HG03025 (cell line): Measurements from ENCODE around the gene BIVM.

Experiments used
- ATAC-seq: cut with Tn5 transposase; IDR thresholded peaks from one replicate; pipeline ENCODE4 v1.9.1; 2021; ENCODE audit warnings: mild to moderate bottlenecking, moderate library complexity; ENCODE audit not compliant: unreplicated experiment, low FRiP score

BIVM gene

DNA sequence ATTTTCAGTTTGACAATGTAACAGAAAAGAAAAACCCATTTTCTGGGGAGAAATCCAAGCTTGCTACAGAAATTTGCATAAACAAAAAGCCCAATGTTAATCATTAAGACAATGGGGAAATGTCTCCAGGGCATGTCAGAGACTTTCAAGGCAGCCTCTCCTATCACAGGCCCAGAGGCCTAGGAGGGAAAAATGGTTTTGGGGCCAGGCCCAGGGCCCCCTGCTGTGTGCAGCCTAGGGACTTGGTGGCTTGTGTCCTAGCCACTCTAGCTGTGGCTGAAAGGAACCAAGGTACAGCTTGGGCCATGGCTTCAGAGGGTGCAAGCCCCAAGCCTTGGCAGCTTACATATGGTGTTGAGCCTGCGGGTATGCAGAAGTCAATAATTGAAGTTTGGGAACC, 17.3 kb upstream of the BIVM start:
- ATAC-seq, result no peak

DNA sequence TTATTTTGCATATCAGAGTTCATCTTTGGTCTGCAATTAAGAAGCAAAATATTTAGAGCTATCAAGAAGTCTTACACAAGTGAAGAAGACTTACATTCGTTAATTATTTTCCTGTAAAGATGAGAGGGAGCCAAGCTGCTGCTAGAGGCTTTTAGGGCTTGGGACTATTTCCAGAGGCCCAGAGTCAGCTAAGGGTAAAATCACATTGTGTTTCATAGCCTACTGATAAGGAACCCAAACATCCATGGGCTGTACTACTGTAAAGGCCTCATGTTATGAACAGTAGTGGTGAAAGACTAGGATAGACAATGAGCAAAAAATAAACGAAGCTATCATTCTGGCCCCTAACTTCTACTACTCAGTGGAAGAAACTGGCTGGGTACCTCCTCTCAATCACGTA, 14.4 kb upstream of the BIVM start:
- ATAC-seq, result no peak

DNA sequence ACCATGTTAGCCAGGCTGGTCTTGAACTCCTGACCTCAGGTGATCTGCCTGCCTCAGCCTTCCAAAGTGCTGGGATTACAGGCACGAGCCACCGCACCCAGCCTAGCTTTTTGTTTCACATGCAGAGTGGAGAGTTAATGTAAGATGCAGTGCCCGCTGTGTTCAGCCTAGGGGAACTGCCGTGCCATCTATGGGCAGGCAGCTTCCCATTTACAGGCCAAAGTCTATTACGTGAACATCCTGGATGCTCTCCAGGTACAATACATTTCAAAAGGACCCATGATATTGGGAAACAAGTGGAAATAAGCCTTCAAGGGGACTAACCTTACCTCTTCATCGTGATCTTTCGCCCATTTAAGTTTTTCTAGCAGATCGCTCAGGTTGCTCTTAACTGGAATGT, 10.2 kb upstream of the BIVM start:
- ATAC-seq, result no peak

DNA sequence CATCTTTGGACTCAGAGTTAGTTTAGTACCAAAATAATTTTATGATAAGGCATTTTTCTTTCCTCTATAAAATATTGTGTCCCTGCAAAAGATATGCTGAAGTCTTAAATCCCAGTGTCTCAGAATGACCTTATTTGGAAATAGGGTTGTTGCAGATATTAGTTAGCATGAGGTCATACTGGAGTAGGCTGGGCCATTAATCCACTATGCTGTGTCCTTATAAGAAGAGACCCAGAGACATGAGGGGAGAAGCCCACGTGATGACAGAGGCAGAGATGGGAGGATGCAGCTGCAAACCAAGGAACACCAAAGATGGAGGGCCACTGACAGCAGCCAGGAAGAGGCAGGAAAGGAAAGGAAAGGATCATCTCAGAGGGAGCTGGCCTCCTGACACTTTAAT, 6.5 kb upstream of the BIVM start:
- ATAC-seq, result no peak

DNA sequence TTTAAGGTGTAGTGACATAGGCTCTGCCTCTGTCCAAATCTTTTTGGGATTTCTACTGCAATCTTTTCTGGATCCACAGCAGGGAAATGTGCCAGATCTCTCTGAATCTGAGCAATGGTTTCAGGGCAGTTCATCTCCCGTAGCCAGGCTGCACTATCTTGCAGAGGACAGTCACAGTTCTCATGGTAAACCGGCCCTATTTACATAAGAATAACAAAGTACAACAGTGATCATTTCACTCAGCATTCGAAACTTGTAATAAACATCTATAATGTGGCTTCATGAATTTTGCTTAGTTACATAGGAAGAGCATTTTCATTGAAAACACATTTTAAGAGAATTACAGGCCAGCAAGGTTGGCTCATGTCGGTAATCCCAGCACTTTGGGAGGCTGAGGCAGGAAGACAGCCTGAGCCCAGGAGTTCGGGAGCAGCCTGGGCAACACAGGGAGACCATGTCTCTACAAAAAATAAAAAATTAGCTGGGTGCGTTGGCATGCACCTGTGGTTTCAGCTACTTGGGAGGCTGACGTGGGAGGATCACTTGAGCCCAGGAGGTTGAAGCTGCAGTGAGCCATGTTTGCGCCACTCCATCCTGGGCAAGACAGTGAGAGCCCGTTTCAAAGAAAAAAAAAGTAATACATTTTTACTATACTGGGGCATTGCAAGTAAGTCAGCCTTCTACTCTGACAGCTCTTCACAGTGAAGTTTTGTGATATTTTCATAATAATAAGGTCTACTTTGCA, 5.1 kb upstream of the BIVM start:
- no peak for ATAC-seq

- ATAC-seq, result peak; percentile 15
These were observed 666 bp downstream of the BIVM start for GRCh38 chr13:102799426-102800144.

DNA sequence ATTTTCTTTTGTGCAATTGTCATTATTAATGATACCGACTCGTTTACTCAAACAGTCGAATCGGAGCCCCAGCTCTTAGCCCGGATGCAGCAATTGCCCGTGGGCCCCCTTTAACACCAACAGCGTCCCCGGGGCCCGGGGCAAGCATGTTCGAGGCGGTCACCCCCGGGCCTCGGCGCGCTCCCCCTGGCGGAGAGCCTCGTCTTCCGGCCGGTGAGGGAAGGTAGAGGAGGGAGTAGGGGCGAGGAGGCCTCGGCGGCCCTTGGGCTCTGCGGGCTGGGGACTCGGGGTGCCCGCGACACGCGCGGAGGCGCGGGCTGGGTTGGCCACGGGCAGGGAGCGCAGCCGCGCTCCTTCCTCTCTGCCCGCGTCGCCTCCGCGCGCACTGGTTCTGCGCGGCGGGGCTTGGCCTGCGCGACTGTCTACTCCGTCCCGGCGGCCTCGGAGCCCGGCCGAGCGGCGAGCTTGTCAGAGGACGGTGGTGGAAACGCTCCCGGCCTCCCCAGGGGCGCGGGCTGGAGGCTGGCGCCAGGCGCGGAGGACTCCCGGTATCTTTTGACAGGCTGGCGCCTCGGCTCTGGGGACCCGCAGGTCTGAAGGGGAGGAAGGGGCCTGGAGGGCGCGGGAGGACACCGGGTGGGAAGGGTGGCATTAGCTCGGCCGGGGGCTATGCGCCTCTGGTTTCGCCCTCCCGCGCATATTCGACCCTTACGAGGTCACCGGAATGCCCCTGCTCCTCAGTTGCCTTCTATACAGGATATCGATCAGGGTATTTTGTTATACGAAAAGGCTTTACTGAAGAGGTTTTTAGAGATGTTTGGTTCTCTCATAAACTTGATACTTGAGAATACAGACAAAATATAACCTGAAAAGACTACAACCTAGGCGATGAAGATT, 1.5 kb downstream of the BIVM start:
- ATAC-seq, result peak; percentile 74

GRCh38 chr13:102805680-102806079, 6.8 kb downstream of the BIVM start:
- ATAC-seq, result no peak

- no peak for ATAC-seq
These were observed 8.8 kb downstream of the BIVM start for GRCh38 chr13:102807699-102808098.

DNA sequence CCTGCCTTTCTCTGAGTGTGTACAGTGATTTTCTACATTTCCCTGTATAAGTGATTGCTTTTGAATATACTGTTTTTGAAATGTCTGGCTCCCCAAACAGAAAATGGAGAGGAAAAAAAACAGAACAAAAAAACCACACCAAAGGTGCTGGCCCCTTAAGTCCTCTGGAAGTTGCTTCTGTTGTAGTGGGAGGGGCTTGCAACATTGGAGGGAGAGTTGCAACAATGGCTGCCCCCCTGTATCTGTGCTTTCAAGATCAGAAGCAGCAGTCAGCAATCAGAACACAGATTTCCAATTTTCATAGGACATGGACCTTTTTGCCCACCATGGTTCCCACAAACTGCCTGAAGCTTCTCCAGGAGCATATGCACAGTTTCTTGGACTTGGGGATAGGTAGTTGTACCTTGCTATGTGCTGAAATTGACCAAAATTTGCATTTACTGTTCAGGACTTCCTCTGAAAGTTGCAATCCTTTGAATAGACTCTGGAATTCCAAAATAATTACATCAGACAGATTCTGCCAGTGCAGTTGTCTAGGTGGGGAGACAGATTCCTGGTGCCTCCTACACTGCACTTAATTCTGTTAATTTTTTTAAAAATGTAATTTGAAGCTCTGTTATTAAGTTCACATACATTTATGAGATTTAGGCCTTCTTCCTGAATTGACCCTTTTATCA, 13.8 kb downstream of the BIVM start:
- ATAC-seq, result no peak

GRCh38 chr13:102814025-102814607, 15.2 kb downstream of the BIVM start:
- peak; percentile 79 for ATAC-seq

- ATAC-seq, result no peak
These were observed 15.9 kb downstream of the BIVM start for GRCh38 chr13:102814793-102815192.

- no peak for ATAC-seq
These were observed 16.9 kb downstream of the BIVM start for GRCh38 chr13:102815788-102816187.

- ATAC-seq, result no peak
These were observed 17.8 kb downstream of the BIVM start for GRCh38 chr13:102816708-102817107.

- ATAC-seq, result no peak
These were observed 18.3 kb downstream of the BIVM start for GRCh38 chr13:102817241-102817640.

DNA sequence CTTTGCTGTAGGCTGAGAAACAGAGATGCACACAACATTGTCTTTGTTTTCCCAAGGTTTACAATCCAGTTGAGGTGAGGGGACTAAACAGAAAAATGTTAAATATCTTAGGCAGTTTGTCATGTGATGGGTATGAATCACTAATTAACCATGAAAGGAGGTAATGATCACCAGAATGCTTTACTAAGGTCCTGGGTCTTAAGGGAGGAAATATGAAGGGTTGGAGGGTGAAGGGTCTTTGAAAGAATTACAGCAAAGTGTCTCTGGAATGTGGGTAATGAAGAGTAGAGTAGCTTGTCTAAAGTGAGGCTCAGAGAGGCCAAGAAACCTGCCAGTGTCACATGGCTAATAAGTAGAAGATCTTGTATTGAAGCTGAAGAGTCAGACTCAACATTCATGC, 19.0 kb downstream of the BIVM start:
- ATAC-seq, result no peak

DNA sequence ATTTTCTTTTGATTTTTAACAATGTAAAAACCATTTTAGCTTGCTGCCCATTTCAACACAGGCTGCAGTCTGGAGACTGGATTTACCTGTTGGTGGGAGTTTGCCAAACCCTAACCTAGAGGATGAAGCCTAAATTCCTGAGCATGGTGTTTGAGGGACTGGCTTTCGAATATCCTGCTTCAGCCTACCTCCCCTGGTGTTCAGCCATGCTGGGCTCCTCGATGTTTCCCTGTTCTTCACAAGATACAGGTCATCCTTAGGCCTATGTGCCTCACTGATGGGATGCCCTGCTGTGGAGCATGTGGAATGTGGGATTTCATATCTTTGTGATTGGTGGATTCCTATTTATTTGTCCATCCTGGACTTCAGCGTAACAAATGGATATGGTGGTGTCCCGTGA, 26.5 kb downstream of the BIVM start:
- no peak for ATAC-seq

DNA sequence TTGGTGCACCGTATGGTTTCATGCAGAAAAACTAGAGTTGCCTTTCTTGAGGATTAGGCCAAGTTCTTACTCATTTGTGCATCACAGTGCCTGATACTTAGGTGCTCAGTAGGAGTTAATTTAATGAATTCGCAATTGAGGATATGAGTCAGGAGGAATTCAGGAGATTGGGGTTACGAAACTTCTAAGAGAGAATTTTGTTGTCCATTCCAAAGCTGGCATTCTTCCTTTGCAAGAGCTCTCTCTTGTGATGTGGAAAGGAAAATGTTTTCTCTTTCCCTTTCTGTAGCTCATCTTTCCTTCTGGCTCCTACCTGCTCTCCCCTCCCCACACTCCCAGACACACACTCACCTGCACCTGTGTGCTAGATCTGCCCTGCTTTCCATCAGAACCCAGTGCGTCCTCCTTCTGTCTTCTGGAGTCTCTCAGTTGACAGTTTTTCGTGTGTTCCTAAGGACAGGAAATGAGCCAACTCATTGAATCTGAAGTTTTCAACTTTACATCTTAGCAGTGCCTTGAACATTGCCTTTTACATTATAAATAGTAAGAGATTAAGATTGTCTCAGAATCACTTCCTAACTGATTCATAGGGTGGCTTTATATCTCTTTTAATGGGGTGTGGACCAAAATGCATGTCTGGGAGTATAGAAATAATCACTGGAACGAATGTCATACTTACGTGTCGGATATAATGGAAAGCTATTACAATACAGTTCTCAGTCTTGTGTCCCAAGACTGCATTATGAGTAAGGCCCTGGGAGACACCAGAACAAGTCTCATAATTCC, 27.2 kb downstream of the BIVM start:
- no peak for ATAC-seq

DNA sequence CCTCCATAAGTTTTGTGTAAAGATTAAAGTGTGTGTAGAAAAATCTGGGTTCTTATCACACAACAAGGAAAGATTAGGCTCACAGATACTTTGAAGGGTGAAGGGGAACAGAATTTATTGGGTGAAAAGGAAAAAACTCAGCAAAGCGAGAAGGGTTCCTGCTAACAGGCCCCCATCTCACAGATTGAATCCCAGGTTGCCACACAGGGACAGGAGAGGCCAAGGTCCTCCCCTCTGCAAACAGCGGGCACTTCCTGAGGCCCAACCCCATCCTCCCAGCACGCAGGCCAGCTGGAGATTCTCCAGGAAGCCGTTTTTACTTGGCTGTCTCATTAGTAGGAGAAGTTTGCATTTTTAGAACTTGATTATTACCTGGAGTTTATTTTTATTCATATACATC, 31.7 kb downstream of the BIVM start:
- ATAC-seq, result no peak

GRCh38 chr13:102836471-102836870, 37.6 kb downstream of the BIVM start:
- no peak for ATAC-seq
